HG03378 (cell line): ENCODE measurements around the gene POLR2I.

Experiments used
- ATAC-seq: cut with Tn5 transposase; IDR thresholded peaks from one replicate; pipeline ENCODE4 v1.9.1; 2021; ENCODE audit warnings: mild to moderate bottlenecking, moderate library complexity; ENCODE audit not compliant: unreplicated experiment

POLR2I gene

GRCh38 chr19:36064826-36065225 is 49.8 kb downstream of the POLR2I start:
- no peak for ATAC-seq
